H1 (cell line): ENCODE data around the gene TXNRD3. TPM values are rescaled to one million over a fixed set of nuclear protein-coding genes. Genes with fewer than 3 reads are reported as not detected.

Experiments used
- USF2 ChIP-seq: IDR thresholded peaks from 2 replicates; pipeline ENCODE4 v1.6.1; 2011; ENCODE audit warnings: low read length, improper control_type of control experiment
- polyA plus RNA-seq, 7 experiments: library from polyadenylated mRNA; depleted of rRNA in 3 of 7; stranded (reverse) in 5 of 7; unstranded in 2 of 7; fragments of >200 nt in 5 of 7; fragments of 200-250 nt in 2 of 7; gene quantifications; 1 replicate in 5 of 7; 2 replicates in 1 of 7; 4 replicates in 1 of 7; pipeline versions ENCODE4 v1.2.1 to v1.2.3, GENCODE V29; 2011 to 2013; ENCODE audit warnings: missing spikeins in 2 of 7, mixed read lengths in 2 of 7
- total RNA-seq: library from RNA; stranded (reverse); fragmentation: NEBNext Ultra II Directional; extraction: Animal tissue kit (Norgen Biotek cat#: 25700); gene quantifications from 2 replicates; pipeline ENCODE4 v1.2.1, GENCODE V29; 2021
- TF ChIP-seq, protein P1 (sequence below): fragments of 300-600 bp; sonication (generic); IDR thresholded peaks from 2 replicates; pipeline ENCODE4 v1.7.1; 2012; ENCODE audit warnings: low read length, moderate library complexity, mild to moderate bottlenecking, inconsistent platforms; ENCODE audit not compliant: insufficient replicate concordance
- TF ChIP-seq, protein P2 (sequence below): IDR thresholded peaks from 2 replicates; pipeline ENCODE4 v1.6.1; 2012; ENCODE audit warnings: low read length, inconsistent platforms

Gene TXNRD3
- total and polyA plus RNA-seq, 2 of the 8 experiments (the other 6 are each of a cell fraction or from before 2014, with no cell fraction given) = 3.4 to 4.3 TPM

DNA sequence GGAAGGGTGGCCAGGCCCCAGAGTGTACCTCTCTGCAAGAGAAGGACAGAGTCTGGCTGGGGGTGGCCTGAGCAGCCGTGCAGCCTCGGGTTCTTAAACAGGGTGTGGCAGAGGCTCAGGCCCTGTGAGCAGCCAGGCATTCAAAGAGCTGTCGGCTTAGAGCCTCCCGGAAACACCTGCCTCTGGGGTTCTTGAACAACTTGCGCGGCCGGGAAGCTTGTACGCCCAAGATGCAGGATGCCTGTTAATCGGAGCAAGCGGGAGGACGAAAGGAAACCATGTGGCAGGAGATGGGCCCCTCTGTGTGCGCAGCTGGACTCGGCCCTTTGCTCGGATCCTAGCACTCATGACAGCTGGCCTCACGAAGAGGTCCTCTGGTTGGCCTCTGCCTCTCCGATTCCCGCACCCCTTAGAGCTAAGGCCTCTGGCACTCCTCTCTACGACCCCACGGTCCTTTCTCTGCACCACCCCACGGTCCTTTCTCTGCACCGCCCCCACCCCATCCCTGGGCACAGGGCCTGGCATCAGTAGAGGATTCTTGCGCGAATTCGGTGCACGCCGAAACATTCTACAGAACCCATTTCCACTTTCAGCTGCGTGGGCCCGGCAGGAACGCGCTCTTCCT is 23.9 kb upstream of the TXNRD3 start (continued):
- TF ChIP-seq, protein P1, sequence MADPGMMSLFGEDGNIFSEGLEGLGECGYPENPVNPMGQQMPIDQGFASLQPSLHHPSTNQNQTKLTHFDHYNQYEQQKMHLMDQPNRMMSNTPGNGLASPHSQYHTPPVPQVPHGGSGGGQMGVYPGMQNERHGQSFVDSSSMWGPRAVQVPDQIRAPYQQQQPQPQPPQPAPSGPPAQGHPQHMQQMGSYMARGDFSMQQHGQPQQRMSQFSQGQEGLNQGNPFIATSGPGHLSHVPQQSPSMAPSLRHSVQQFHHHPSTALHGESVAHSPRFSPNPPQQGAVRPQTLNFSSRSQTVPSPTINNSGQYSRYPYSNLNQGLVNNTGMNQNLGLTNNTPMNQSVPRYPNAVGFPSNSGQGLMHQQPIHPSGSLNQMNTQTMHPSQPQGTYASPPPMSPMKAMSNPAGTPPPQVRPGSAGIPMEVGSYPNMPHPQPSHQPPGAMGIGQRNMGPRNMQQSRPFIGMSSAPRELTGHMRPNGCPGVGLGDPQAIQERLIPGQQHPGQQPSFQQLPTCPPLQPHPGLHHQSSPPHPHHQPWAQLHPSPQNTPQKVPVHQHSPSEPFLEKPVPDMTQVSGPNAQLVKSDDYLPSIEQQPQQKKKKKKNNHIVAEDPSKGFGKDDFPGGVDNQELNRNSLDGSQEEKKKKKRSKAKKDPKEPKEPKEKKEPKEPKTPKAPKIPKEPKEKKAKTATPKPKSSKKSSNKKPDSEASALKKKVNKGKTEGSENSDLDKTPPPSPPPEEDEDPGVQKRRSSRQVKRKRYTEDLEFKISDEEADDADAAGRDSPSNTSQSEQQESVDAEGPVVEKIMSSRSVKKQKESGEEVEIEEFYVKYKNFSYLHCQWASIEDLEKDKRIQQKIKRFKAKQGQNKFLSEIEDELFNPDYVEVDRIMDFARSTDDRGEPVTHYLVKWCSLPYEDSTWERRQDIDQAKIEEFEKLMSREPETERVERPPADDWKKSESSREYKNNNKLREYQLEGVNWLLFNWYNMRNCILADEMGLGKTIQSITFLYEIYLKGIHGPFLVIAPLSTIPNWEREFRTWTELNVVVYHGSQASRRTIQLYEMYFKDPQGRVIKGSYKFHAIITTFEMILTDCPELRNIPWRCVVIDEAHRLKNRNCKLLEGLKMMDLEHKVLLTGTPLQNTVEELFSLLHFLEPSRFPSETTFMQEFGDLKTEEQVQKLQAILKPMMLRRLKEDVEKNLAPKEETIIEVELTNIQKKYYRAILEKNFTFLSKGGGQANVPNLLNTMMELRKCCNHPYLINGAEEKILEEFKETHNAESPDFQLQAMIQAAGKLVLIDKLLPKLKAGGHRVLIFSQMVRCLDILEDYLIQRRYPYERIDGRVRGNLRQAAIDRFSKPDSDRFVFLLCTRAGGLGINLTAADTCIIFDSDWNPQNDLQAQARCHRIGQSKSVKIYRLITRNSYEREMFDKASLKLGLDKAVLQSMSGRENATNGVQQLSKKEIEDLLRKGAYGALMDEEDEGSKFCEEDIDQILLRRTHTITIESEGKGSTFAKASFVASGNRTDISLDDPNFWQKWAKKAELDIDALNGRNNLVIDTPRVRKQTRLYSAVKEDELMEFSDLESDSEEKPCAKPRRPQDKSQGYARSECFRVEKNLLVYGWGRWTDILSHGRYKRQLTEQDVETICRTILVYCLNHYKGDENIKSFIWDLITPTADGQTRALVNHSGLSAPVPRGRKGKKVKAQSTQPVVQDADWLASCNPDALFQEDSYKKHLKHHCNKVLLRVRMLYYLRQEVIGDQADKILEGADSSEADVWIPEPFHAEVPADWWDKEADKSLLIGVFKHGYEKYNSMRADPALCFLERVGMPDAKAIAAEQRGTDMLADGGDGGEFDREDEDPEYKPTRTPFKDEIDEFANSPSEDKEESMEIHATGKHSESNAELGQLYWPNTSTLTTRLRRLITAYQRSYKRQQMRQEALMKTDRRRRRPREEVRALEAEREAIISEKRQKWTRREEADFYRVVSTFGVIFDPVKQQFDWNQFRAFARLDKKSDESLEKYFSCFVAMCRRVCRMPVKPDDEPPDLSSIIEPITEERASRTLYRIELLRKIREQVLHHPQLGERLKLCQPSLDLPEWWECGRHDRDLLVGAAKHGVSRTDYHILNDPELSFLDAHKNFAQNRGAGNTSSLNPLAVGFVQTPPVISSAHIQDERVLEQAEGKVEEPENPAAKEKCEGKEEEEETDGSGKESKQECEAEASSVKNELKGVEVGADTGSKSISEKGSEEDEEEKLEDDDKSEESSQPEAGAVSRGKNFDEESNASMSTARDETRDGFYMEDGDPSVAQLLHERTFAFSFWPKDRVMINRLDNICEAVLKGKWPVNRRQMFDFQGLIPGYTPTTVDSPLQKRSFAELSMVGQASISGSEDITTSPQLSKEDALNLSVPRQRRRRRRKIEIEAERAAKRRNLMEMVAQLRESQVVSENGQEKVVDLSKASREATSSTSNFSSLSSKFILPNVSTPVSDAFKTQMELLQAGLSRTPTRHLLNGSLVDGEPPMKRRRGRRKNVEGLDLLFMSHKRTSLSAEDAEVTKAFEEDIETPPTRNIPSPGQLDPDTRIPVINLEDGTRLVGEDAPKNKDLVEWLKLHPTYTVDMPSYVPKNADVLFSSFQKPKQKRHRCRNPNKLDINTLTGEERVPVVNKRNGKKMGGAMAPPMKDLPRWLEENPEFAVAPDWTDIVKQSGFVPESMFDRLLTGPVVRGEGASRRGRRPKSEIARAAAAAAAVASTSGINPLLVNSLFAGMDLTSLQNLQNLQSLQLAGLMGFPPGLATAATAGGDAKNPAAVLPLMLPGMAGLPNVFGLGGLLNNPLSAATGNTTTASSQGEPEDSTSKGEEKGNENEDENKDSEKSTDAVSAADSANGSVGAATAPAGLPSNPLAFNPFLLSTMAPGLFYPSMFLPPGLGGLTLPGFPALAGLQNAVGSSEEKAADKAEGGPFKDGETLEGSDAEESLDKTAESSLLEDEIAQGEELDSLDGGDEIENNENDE = no peak
- TF ChIP-seq USF2 = no peak
- TF ChIP-seq, protein P2, sequence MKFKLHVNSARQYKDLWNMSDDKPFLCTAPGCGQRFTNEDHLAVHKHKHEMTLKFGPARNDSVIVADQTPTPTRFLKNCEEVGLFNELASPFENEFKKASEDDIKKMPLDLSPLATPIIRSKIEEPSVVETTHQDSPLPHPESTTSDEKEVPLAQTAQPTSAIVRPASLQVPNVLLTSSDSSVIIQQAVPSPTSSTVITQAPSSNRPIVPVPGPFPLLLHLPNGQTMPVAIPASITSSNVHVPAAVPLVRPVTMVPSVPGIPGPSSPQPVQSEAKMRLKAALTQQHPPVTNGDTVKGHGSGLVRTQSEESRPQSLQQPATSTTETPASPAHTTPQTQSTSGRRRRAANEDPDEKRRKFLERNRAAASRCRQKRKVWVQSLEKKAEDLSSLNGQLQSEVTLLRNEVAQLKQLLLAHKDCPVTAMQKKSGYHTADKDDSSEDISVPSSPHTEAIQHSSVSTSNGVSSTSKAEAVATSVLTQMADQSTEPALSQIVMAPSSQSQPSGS = no peak
